Activated naive CD8-positive, alpha-beta T cell treated with anti-CD3 and anti-CD28 coated beads, Interleukin-2, amount 50 U/mL, for 24 hours (primary cell): ENCODE measurements around the gene E2F4.

Experiments used
- ATAC-seq: fragments of 150-1000 bp; cut with Tn5 transposase; one replicate; pipeline ENCODE4 v1.10.0; 2021
- DNase-seq: peaks from one replicate; pipeline ENCODE4 v3.0.0; 2021
- H3K27ac Mint-ChIP-seq: one replicate; pipeline ENCODE4 v1.8.0; 2021; ENCODE audit warnings: mild to moderate bottlenecking, mixed read lengths
- H3K27me3 Mint-ChIP-seq: one replicate; pipeline ENCODE4 v1.8.0; 2021; ENCODE audit warnings: mixed read lengths
- H3K36me3 Mint-ChIP-seq: one replicate; pipeline ENCODE4 v1.8.0; 2021; ENCODE audit warnings: low read depth, mixed read lengths
- H3K4me1 Mint-ChIP-seq: one replicate; pipeline ENCODE4 v1.8.0; 2021; ENCODE audit warnings: mixed read lengths
- H3K4me3 Mint-ChIP-seq: one replicate; pipeline ENCODE4 v1.8.0; 2021; ENCODE audit warnings: mild to moderate bottlenecking, moderate library complexity, mixed read lengths
- H3K9me3 Mint-ChIP-seq: one replicate; pipeline ENCODE4 v1.8.0; 2021; ENCODE audit warnings: mixed read lengths

E2F4 gene

GRCh38 chr16:67165121-67166078, 26.6 kb upstream of the E2F4 start:
- Mint-ChIP-seq H3K27me3 (peaks cover 67% of the 10 kb centered on the region), H3K36me3 (peaks cover 4% of the 10 kb centered on the region), H3K27ac (no peak overlapping the region), H3K4me3 (no peak overlapping the region), H3K4me1 (peaks cover 38% of the 10 kb centered on the region), H3K9me3 (no peaks in the 10 kb centered on the region)
- no peak for DNase-seq
- ATAC-seq: no peak

DNA sequence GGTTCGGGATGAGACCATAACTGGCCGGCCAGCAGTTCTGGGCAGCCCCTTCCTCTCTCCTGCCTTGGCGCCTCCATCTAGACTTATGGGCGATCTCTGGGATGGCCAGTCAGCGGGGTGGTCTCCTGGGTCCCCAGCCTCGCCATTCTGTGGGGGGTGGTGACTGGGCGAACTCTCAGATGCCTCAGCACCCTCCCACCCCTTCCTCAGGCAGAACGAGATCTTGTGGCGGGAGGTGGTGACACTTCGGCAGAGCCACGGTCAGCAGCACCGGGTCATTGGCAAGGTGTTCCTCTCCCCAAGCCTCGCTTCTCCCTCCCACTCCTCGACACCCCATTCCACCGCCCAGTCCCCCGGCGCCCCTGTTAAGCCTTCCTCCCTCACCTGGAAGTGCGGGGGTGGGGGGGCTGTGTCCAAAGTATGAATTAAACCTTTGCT, 25.8 kb upstream of the E2F4 start:
- no peak overlapping the region for H3K27ac Mint-ChIP-seq
- no peak for DNase-seq
- no peak for ATAC-seq
- peaks cover 37% of the 10 kb centered on the region for H3K4me1 Mint-ChIP-seq
- H3K4me3 Mint-ChIP-seq: no peak overlapping the region
- H3K9me3 Mint-ChIP-seq: no peaks in the 10 kb centered on the region
- peaks cover 72% of the 10 kb centered on the region for H3K27me3 Mint-ChIP-seq
- peaks cover 4% of the 10 kb centered on the region for H3K36me3 Mint-ChIP-seq

GRCh38 chr16:67166598-67167168, 25.3 kb upstream of the E2F4 start:
- DNase-seq (no peak), ATAC-seq (no peak)
- H3K36me3 Mint-ChIP-seq: peaks cover 4% of the 10 kb centered on the region
- no peaks in the 10 kb centered on the region for H3K9me3 Mint-ChIP-seq
- peaks cover 74% of the 10 kb centered on the region for H3K27me3 Mint-ChIP-seq
- peaks cover 37% of the 10 kb centered on the region for H3K4me1 Mint-ChIP-seq
- no peak overlapping the region for H3K4me3 Mint-ChIP-seq
- no peak overlapping the region for H3K27ac Mint-ChIP-seq

DNA sequence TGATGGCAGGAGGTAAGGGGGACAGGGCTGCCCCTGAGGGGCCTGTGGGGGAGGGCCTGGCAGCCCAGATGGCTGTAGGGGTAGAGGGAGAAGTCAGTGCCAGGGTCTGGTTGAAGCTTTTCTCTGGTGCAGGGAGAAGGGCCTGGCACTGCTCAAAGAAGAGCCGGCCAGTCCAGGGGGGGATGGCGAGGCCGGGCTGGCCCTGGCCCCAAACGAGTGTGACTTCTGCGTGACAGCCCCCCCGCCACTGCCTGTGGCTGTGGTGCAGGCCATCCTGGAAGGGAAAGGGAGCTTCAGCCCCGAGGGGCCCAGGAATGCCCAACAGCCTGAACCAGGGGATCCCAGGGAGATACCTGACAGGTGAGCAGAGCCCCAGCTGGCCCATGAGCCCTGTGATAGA, 24.4 kb upstream of the E2F4 start:
- peaks cover 74% of the 10 kb centered on the region for H3K27me3 Mint-ChIP-seq
- ATAC-seq: no peak
- H3K9me3 Mint-ChIP-seq: no peaks in the 10 kb centered on the region
- no peaks in the 10 kb centered on the region for H3K36me3 Mint-ChIP-seq
- no peak overlapping the region for H3K27ac Mint-ChIP-seq
- no peak overlapping the region for H3K4me3 Mint-ChIP-seq
- H3K4me1 Mint-ChIP-seq: peaks cover 30% of the 10 kb centered on the region
- no peak for DNase-seq

GRCh38 chr16:67169011-67169451, 22.9 kb upstream of the E2F4 start:
- H3K27ac Mint-ChIP-seq: no peak overlapping the region
- DNase-seq (no peak), ATAC-seq (no peak)
- no peaks in the 10 kb centered on the region for H3K36me3 Mint-ChIP-seq
- H3K4me3 Mint-ChIP-seq: no peak overlapping the region
- no peaks in the 10 kb centered on the region for H3K9me3 Mint-ChIP-seq
- peaks cover 40% of the 10 kb centered on the region for H3K4me1 Mint-ChIP-seq
- peaks cover 81% of the 10 kb centered on the region for H3K27me3 Mint-ChIP-seq

- DNase-seq: peak; percentile 72
- Mint-ChIP-seq H3K27ac (no peak overlapping the region), H3K4me3 (peak overlapping the region; percentile 74), H3K36me3 (no peaks in the 10 kb centered on the region), H3K4me1 (peaks cover 38% of the 10 kb centered on the region), H3K27me3 (peaks cover 78% of the 10 kb centered on the region), H3K9me3 (no peaks in the 10 kb centered on the region)
- ATAC-seq: peak; percentile 3
Observed at GRCh38 chr16:67169642-67170167, 22.2 kb upstream of the E2F4 start.

GRCh38 chr16:67170168-67170948, 21.6 kb upstream of the E2F4 start, which contains the start of gene NOL3:
Gene NOL3, plus strand, starts transcription at chr16:67170538.
- Mint-ChIP-seq H3K4me1 (peaks cover 32% of the 10 kb centered on the region), H3K9me3 (no peaks in the 10 kb centered on the region), H3K27ac (no peak within 1 kb of the TSS), H3K36me3 (no peaks in the 10 kb centered on the region), H3K4me3 (peak within 1 kb of the TSS; percentile 74), H3K27me3 (peaks cover 75% of the 10 kb centered on the region)
- DNase-seq (peak; percentile 77), ATAC-seq (peak; percentile 25)

- H3K36me3 Mint-ChIP-seq: no peaks in the 10 kb centered on the region
- no peaks in the 10 kb centered on the region for H3K9me3 Mint-ChIP-seq
- ATAC-seq: no peak
- H3K27me3 Mint-ChIP-seq: peaks cover 79% of the 10 kb centered on the region
- H3K4me1 Mint-ChIP-seq: peaks cover 30% of the 10 kb centered on the region
- peak overlapping the region; percentile 30 for H3K4me3 Mint-ChIP-seq
- no peak for DNase-seq
- no peak overlapping the region for H3K27ac Mint-ChIP-seq
Observed at GRCh38 chr16:67170949-67171649, 20.9 kb upstream of the E2F4 start.

DNA sequence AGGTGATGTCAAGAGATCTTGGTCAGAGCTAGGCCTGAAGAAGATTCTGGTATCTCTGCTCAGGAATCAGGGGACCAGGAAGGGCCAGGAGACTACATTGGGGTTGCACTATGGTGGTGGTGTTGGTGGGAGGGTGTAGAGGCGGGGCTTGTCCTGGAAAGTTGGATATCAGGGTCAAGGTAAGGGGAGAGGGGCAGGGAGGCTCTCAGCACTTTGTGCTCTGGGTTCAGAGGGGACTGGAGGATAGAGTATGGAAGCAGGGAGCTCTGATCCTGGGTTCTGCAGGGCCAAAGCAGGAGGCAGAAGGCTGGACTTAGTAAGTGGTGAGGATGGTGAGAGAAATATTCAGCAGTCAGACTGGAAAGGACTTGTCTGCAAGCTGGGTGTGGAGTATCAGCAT, 18.6 kb upstream of the E2F4 start:
- H3K27ac Mint-ChIP-seq: no peak overlapping the region
- DNase-seq: no peak

DNA sequence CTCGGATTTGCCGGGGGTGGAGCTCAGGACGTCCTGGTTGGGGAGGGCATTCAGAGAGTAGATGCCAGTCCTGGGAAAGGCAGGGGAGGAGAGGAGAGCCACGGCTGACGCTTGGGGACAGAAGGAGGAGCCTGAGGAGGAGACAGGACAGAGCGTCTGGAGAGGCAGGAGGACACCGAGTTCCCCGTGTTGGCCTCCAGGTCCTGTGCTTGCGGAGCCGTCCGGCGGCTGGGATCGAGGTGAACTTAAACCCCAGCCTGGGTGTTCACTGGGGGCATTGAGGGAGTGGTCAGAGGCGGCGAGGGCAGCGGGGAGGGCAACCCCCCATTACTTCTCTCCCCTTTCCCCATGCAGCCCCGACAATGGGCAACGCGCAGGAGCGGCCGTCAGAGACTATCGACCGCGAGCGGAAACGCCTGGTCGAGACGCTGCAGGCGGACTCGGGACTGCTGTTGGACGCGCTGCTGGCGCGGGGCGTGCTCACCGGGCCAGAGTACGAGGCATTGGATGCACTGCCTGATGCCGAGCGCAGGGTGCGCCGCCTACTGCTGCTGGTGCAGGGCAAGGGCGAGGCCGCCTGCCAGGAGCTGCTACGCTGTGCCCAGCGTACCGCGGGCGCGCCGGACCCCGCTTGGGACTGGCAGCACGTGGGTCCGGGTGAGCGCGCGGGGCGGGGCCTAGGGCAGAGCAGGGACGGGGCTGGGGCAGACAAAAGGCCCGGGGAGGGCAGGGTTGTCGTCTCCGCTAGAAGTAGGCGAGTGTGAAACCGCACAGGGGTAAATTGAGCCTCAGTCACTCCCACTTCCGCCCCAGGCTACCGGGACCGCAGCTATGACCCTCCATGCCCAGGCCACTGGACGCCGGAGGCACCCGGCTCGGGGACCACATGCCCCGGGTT, 17.9 kb upstream of the E2F4 start:
- Mint-ChIP-seq H3K27me3 (peaks cover 72% of the 10 kb centered on the region), H3K9me3 (no peaks in the 10 kb centered on the region), H3K36me3 (no peaks in the 10 kb centered on the region), H3K4me3 (peak overlapping the region; percentile 76), H3K27ac (peak overlapping the region; percentile 32), H3K4me1 (peaks cover 39% of the 10 kb centered on the region)
- peak; percentile 69 for DNase-seq
- peak; percentile 64 for ATAC-seq

More for the DNA sequence above, 18.6 kb upstream of the E2F4 start:
- no peaks in the 10 kb centered on the region for H3K36me3 Mint-ChIP-seq
- no peaks in the 10 kb centered on the region for H3K9me3 Mint-ChIP-seq
- peaks cover 35% of the 10 kb centered on the region for H3K4me1 Mint-ChIP-seq
- peak overlapping the region; percentile 76 for H3K4me3 Mint-ChIP-seq
- H3K27me3 Mint-ChIP-seq: peaks cover 72% of the 10 kb centered on the region
- no peak for ATAC-seq

GRCh38 chr16:67174706-67175231, 17.2 kb upstream of the E2F4 start:
- ATAC-seq (peak; percentile 3), DNase-seq (no peak)
- Mint-ChIP-seq H3K4me1 (peaks cover 36% of the 10 kb centered on the region), H3K27ac (no peak overlapping the region), H3K36me3 (no peaks in the 10 kb centered on the region), H3K9me3 (no peaks in the 10 kb centered on the region), H3K27me3 (peaks cover 73% of the 10 kb centered on the region), H3K4me3 (no peak overlapping the region)

DNA sequence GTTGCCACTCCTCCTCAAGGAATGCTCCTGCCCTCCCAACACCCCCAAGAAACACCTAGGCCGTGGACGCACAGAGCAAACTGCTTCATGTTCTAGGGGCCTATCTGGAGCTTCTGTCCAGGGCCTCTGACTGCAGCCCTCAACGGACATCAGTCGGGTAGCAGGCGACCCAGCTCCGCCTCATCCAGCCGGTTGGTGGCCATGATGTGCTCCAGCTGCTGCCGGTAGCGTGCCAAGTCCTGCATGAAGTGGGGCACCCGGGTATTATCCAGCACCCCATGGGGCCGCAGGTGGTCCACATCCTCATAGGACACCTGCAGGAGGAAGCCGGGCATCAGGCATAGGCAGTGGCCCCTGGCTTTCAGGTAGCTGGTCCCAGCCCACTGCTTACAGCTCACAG, 15.3 kb upstream of the E2F4 start:
- Mint-ChIP-seq H3K36me3 (no peaks in the 10 kb centered on the region), H3K4me1 (peaks cover 25% of the 10 kb centered on the region), H3K27me3 (peaks cover 60% of the 10 kb centered on the region), H3K4me3 (no peak overlapping the region), H3K27ac (no peak overlapping the region), H3K9me3 (no peaks in the 10 kb centered on the region)
- DNase-seq: no peak
- no peak for ATAC-seq
